Uterus (tissue), 2 donors: ENCODE measurements around the gene TPP2.

Experiments used
- CTCF ChIP-seq, 4 experiments: fragments of 200-600 bp in 2 of 4; fragments of 450-650 bp in 2 of 4; sonication (generic) in 2 of 4; IDR thresholded peaks; one replicate each; pipeline ENCODE4 v1.5.1; 2016 to 2019; ENCODE audit warnings: antibody characterized with exemption in 4 of 4, mild to moderate bottlenecking in 2 of 4, moderate library complexity in 1 of 4
- POLR2A ChIP-seq, 2 donors: fragments of 450-650 bp; IDR thresholded peaks; one replicate each; pipeline ENCODE4 v1.6.1; 2016; ENCODE audit warnings: antibody characterized with exemption in 2 of 2, mild to moderate bottlenecking in 1 of 2, moderate library complexity in 1 of 2

- TF ChIP-seq CTCF (IDR thresholded peaks at IDR 0.05): no peak
- TF ChIP-seq POLR2A (IDR thresholded peaks at IDR 0.05): no peak
Measured at GRCh38 chr13:102645701-102646100, 48.9 kb downstream of the TPP2 start.
